ENCODE results near the gene MBD3L5.

- TF ChIP-seq CTCF (IDR thresholded peaks at IDR 0.05) (no peak), ZFX (IDR thresholded peaks at IDR 0.05; ENCODE audit: borderline replicate concordance) (no peak)
Measured at GRCh38 chr19:7063339-7063738, 33.0 kb downstream of the MBD3L5 start.

Data from 22Rv1 (cell line).